ENCODE data around the gene MID1.

- TF ChIP-seq CTCF (IDR thresholded peaks at IDR 0.05; ENCODE audit: insufficient read depth, low read depth, low read length) (no peak), EZH2 (IDR thresholded peaks at IDR 0.05; ENCODE audit: insufficient read depth, low read length) (no peak)
Observed at GRCh38 chrX:10602646-10603045, 17.7 kb downstream of the MID1 start.

Measured in astrocyte (in vitro differentiated cells and primary cell).